Stomach smooth muscle (tissue), 2 donors: ENCODE results near the gene MTHFD1L.

Source experiments
- H3K27ac ChIP-seq: one replicate; pipeline ENCODE4 v1.7.0; 2013; ENCODE audit warnings: mild to moderate bottlenecking, low read length, inconsistent platforms
- H3K27me3 ChIP-seq, 2 donors: one replicate each; pipeline ENCODE4 v1.7.0; 2013; ENCODE audit warnings: low read length in 2 of 2; ENCODE audit not compliant: insufficient read depth in 2 of 2, control insufficient read depth in 1 of 2
- H3K36me3 ChIP-seq, 2 donors: one replicate each; pipeline ENCODE4 v1.7.0; 2013; ENCODE audit warnings: low read length in 2 of 2; ENCODE audit not compliant: control insufficient read depth in 2 of 2, insufficient read depth in 2 of 2
- H3K4me1 ChIP-seq: one replicate; pipeline ENCODE4 v1.7.0; 2013; ENCODE audit warnings: low read length; ENCODE audit not compliant: control insufficient read depth, insufficient read depth
- H3K4me3 ChIP-seq, 2 donors: one replicate each; pipeline ENCODE4 v1.7.0; 2013; ENCODE audit warnings: low read length in 2 of 2
- H3K9ac ChIP-seq, 2 donors: one replicate each; pipeline ENCODE4 v1.7.0; 2013; ENCODE audit warnings: low read length in 2 of 2, mild to moderate bottlenecking in 1 of 2
- H3K9me3 ChIP-seq, 2 donors: one replicate each; pipeline ENCODE4 v1.7.0; 2013; ENCODE audit warnings: low read length in 2 of 2; ENCODE audit not compliant: control insufficient read depth in 2 of 2
- donor health status: healthy.
- donor health status: Pancreatic carcinoma.

The MTHFD1L gene

DNA sequence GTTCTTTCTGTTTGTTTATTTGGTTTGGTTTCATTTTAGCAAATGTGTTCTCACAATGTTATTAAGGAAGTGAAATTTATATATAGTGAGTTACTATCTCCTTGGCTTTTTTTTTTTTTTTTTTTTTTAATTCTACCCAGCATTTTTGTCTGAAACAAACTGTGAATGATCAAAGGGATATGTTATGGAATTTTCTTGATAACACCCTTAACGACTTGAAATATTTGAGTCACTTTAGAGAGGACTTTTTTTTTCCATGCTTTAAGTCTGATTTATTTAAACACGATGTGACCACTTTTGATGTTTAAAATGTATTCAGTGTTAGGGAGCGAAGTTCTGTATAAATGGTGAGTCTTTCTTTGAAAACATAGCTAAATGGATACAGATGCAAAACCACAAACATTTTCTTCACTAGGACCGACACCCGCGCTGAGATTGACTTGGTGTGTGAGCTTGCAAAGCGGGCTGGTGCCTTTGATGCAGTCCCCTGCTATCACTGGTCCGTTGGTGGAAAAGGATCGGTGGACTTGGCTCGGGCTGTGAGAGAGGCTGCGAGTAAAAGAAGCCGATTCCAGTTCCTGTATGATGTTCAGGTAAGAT, 149.7 kb downstream of the MTHFD1L start:
- Histone ChIP-seq H3K4me1 (no peaks in the 10 kb centered on the region), H3K27ac (no peak overlapping the region), H3K9ac (no peak overlapping the region), H3K36me3 (no peaks in the 10 kb centered on the region), H3K27me3 (no peaks in the 10 kb centered on the region), H3K4me3 (peak overlapping the region in 1 of 2 donors; percentile 44), H3K9me3 (no peaks in the 10 kb centered on the region)

DNA sequence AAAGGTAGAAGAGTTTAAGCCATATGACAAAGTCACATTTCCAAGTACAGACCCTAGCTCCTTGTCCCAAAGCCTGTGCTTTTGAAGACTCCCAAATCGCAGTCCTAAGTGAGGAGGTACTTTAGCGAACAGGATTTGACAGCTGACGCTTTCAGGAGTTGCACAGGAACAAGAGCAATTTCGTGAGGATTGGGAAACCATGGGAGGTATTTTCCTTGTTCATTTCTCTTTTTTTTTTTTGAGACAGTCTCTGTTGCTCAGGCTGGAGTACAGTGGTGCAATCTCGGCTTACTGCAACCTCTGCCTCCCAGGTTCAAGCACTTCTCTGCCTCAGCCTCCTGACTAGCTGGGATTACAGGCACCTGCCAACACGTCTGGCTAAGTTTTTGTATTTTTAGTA, 150.6 kb downstream of the MTHFD1L start:
- H3K9ac ChIP-seq: no peak overlapping the region
- no peak overlapping the region for H3K27ac ChIP-seq
- no peaks in the 10 kb centered on the region for H3K36me3 ChIP-seq
- H3K4me1 ChIP-seq: no peaks in the 10 kb centered on the region
- H3K9me3 ChIP-seq: no peaks in the 10 kb centered on the region
- no peak overlapping the region for H3K4me3 ChIP-seq
- H3K27me3 ChIP-seq: no peaks in the 10 kb centered on the region

DNA sequence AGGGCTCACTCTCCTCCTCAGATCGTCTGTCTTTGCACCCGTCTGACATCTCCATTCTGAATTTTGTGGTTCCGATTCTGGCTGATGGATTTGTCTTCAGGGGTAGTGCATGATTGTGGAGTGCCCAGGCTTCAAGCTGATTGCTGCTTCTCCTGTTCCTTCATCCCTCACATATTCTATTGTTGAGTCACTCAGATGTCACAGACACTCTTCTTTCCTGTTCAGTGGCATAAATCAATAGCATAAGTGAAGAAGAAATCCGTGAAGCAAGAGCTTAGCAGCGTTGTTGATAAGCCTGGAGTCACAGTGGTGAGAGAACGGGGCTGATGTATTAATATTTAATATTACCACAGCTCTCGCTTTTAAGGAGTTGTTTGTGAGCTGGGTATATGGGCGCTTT, 152.5 kb downstream of the MTHFD1L start:
- Histone ChIP-seq H3K27me3 (no peaks in the 10 kb centered on the region), H3K4me1 (no peaks in the 10 kb centered on the region), H3K4me3 (no peak overlapping the region), H3K9ac (no peak overlapping the region), H3K9me3 (no peaks in the 10 kb centered on the region), H3K27ac (no peak overlapping the region), H3K36me3 (no peaks in the 10 kb centered on the region)

DNA sequence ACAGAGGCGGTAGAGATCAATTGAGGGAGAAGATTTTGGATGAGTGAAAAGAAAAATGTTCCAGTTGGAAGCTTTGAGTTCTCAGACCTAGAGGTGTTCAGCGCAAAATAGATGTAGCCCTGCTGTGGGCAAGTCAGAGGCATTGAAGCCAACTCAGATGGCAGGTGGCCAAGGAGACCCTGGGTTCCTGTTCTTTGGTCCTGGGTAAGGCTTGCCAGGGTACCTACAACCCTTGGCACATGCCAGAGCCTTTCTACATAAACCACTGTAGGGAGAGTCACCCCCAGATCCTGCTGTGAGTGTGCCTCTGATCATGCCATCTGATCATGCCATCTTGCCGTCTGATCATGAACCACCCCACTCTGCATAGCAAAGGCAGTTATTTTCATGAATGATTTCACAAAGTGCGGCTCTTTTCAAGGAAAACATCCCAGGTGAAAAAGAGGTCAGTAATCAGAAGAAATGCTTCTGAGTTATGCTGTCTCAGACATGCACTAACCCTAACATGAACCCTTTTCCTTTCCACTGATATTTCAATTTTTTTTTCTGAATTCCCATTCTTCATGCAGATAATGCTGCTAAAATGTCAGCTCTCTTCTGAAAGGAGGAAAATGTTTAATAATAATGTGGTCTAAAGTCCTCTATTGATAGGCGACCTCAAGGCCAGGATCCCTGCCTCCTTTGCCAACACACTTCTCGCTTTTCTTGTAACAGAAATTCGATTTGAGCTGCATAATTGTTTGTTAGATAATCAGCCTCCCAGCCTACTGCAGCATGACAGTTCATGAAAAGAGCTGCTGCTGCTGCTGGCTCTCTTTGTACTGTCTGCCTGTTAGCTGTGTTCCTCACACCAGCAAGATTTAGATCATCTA, 153.6 kb downstream of the MTHFD1L start:
- Histone ChIP-seq H3K9ac (no peak overlapping the region), H3K4me1 (no peaks in the 10 kb centered on the region), H3K9me3 (no peaks in the 10 kb centered on the region), H3K4me3 (no peak overlapping the region), H3K27ac (no peak overlapping the region), H3K36me3 (no peaks in the 10 kb centered on the region), H3K27me3 (no peaks in the 10 kb centered on the region)

DNA sequence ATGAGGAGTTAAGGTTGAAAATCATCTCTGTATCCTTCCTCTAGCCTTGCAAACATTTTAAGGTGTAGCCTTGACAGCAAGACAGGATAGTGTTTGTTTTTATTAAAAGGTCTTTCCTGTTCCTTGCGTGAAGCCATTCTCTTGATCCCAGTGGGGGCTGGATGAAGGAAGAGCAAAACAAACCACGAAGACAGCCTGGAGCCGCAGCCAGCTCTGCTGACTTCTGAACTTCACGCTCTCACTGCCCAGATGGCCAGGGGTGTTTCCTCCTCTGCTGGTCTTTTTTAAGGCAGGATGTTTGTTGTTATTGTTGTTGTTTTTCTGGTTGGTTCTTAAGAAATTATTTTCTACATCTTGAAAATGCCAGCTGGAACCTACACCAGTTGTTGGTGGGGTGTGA, 156.4 kb downstream of the MTHFD1L start:
- no peak overlapping the region for H3K9ac ChIP-seq
- H3K27ac ChIP-seq: no peak overlapping the region

DNA sequence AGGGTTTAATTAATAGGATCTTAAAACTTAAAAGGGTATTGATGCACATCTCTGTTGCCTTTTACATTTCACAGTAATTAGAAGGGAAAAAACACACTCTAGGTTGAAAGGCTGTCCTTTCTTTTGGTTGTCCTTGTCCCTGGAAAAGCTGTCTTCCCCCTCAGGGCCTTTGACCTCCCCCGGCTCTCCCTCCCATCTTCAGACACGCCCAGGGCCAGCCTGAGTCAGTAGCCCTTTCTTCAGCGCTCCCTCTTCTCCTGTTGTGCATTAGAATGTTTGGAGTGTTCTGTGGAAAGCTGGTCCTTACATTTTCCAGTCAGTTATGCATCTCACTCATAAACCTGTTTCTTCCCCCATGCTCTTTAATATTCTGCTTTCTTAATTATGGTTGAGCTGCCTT, 157.0 kb downstream of the MTHFD1L start:
- Histone ChIP-seq H3K27me3 (no peaks in the 10 kb centered on the region), H3K4me3 (no peak overlapping the region), H3K9ac (no peak overlapping the region), H3K36me3 (no peaks in the 10 kb centered on the region), H3K4me1 (no peaks in the 10 kb centered on the region), H3K27ac (no peak overlapping the region), H3K9me3 (no peaks in the 10 kb centered on the region)

More for the DNA sequence above, 156.4 kb downstream of the MTHFD1L start:
- no peaks in the 10 kb centered on the region for H3K27me3 ChIP-seq
- no peaks in the 10 kb centered on the region for H3K9me3 ChIP-seq
- no peaks in the 10 kb centered on the region for H3K4me1 ChIP-seq
- no peaks in the 10 kb centered on the region for H3K36me3 ChIP-seq
- no peak overlapping the region for H3K4me3 ChIP-seq

DNA sequence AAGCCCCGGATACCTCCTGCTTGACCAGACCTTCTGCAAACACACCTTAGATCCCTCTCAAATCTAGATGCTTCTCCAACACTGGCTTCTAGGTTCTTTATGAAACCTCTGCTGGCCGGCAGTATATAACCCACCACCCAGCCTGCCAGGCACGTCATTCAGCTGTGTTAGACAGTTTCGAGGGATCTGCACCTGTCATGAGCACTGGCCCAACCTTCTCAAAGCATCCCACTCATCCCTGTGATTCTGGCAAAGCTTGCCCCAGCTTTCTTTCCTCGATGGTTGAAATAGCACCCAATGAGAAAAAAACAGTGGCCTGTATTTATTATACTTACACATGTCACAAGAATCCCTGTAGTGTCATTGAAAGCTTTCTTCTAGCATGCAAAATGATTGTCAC, 157.8 kb downstream of the MTHFD1L start:
- Histone ChIP-seq H3K9me3 (no peaks in the 10 kb centered on the region), H3K9ac (no peak overlapping the region), H3K27me3 (no peaks in the 10 kb centered on the region), H3K4me1 (no peaks in the 10 kb centered on the region), H3K36me3 (no peaks in the 10 kb centered on the region), H3K4me3 (no peak overlapping the region), H3K27ac (no peak overlapping the region)

DNA sequence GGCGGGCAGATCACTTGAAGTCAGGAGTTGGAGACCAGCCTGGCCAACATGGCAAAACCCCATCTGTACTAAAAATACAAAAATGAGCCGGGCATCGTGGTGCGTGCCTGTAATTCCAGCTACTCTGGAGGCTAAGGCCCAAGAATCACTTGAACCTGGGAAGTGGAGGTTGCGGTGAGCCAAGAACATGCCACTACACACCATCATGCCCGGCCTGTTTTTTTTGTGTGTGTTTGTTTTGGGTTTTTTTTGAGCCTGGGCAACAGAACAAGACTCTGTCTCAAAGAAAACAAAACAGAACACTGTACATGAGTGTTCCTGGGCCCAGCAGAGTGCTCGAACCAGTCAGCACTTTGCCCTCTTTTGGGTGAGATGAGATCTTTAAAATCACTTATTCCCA, 159.1 kb downstream of the MTHFD1L start:
- no peak overlapping the region for H3K9ac ChIP-seq
- H3K27me3 ChIP-seq: no peaks in the 10 kb centered on the region
- no peak overlapping the region for H3K4me3 ChIP-seq
- no peaks in the 10 kb centered on the region for H3K36me3 ChIP-seq
- H3K27ac ChIP-seq: no peak overlapping the region
- no peaks in the 10 kb centered on the region for H3K9me3 ChIP-seq
- no peaks in the 10 kb centered on the region for H3K4me1 ChIP-seq

DNA sequence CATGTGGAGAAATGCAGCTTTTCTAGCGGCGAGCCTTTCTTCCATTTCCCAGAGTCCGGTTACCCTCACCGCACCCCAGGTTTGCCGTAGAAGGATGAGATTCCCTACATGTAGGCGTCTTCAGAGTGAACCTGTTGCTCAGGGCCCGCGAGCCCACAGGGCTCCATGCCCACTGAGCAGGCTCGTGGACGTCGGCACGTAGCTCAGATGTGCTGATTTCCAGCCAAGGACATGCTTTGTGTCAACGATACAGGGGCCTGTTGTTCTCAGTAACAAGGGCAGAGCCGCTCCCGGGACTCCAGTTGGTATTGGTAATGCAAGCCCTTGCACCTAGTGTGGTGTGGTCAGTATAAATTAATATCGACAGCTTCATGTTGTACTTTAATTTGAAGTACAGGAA, 159.6 kb downstream of the MTHFD1L start:
- no peaks in the 10 kb centered on the region for H3K9me3 ChIP-seq
- no peaks in the 10 kb centered on the region for H3K36me3 ChIP-seq
- peak overlapping the region; percentile 24 for H3K27ac ChIP-seq
- no peak overlapping the region for H3K9ac ChIP-seq
- no peak overlapping the region for H3K4me3 ChIP-seq
- no peaks in the 10 kb centered on the region for H3K27me3 ChIP-seq
- H3K4me1 ChIP-seq: no peaks in the 10 kb centered on the region

DNA sequence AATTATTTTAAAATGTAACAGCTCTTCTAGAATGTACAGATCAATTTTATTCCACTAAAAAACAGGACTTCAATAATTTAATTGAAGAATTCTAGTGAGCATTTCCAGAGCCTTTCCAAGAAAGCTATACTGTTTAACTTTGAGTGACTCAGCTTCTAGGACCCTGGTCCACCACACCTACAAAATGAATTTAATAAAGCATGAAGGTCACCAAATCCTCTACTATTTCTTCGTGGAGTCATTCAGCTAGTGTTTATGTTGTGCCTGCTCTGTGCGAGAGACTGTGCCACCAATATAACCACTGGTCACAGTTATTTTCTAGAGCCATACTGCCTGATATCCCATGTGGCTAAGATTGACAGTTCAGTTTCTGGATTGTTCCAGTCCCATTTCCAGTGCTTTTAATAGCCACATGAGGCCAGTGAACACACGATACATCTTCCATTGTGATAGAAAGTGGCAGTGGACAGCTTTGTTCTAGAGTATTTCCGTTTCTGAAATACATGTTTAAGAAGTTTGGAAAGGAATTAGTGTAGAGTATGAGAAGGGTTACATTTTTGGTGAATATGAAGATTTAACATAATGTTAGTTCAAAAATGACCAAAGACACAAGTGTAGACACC, 160.7 kb downstream of the MTHFD1L start:
- Histone ChIP-seq H3K27ac (no peak overlapping the region), H3K4me3 (no peak overlapping the region), H3K36me3 (no peaks in the 10 kb centered on the region)

DNA sequence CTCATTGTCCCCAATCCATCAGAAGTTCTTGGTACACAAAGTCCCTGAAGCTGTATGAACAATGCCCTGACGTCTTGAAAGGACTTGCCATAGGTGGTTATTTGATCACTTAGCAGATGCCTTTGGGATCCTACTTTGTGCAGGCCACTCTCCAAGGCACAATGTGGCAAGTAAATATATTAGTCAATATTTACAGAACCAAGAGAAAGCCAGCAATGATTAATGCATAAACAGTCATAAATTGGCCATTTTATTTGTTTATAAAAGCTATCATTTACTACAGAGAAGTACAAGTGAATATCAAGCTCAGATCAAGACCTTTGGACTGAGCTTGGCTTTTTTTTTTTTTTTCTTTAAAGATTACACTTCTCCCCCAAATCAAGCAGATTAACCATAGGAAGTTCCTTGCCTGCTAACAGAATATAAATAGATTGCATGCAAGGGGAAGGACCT, 161.8 kb downstream of the MTHFD1L start:
- no peak overlapping the region for H3K27ac ChIP-seq

More for the DNA sequence above, 160.7 kb downstream of the MTHFD1L start:
- H3K9me3 ChIP-seq: no peaks in the 10 kb centered on the region
- no peak overlapping the region for H3K9ac ChIP-seq
- H3K27me3 ChIP-seq: no peaks in the 10 kb centered on the region
- no peaks in the 10 kb centered on the region for H3K4me1 ChIP-seq

More for the DNA sequence above, 161.8 kb downstream of the MTHFD1L start:
- no peak overlapping the region for H3K9ac ChIP-seq
- no peaks in the 10 kb centered on the region for H3K4me1 ChIP-seq
- no peaks in the 10 kb centered on the region for H3K36me3 ChIP-seq
- H3K9me3 ChIP-seq: no peaks in the 10 kb centered on the region
- H3K4me3 ChIP-seq: no peak overlapping the region
- H3K27me3 ChIP-seq: no peaks in the 10 kb centered on the region
